Fibroblast of upper back skin (primary cell): ENCODE results near the gene C1RL.
A peak's percentile ranks its signal among the peaks of the same experiment; 100 is the strongest.
"Not testable (repeated sequence)": the region's sequence is repeated elsewhere in the genome, so short reads cannot be mapped to it uniquely, and the experiment has no call there.

Experiments used
- DNase-seq: peaks from one replicate; pipeline ENCODE4 v3.0.0-alpha.2; 2013

Gene C1RL

DNA sequence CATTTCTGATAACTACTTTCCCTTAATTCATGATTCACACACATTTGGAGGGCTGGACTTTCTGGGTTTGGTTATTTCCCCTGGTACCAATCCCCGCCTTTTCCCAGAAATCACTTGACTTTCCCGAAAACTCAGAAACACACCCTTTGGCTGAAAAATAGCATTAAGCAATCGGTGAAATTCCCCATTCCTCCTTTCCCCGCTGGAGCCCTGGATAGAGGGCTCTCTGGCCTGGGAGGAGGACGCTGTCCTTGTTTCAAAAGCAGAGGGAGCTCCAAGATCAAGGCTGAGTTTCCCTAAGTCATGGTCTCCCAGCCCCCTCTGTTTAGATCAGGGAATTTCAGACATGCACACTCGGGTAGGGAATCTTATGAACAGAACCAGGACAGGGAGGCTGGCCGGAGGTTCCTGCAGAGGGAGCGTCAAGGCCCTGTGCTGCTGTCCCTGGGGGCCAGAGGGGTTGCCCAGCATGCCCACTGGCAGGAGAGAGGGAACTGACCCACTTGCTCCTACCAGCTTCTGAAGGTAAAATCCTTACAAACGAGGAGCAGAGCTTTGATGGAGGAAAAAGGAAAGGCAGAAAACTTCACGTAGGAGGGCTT, 48.6 kb downstream of the C1RL start, which contains the start of gene C1S:
C1S (plus strand) TSS at position 366 of the 602 bp plus-strand sequence. CDS start 1,195 bp downstream, outside the sequence.
- DNase-seq, result peak; percentile 97

DNA sequence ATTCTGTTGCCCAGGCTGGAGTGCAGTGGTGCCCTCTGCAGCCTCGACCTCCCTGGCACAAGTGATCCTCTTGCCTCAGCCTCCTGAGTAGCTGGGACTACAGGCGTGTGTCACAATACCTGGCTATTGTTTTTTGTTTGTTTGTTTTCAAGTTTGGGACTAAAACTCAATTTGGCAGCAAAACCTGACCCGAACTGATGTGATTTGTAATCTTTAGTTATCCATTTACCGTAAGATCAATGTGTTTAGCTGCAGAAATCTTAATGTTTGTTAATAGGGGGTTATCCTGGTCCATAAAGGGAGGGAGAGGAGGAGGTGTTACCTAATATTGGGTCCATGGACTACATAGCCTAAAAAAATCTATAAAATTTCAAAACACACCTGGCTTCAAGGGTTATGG, 49.2 kb downstream of the C1RL start:
- DNase-seq, result no peak

GRCh38 chr12:7058850-7059395, 50.1 kb downstream of the C1RL start:
- DNase-seq, result no peak

- no peak for DNase-seq
These were observed 50.7 kb downstream of the C1RL start for GRCh38 chr12:7058163-7058845.

GRCh38 chr12:7055736-7056135, 53.3 kb downstream of the C1RL start:
- DNase-seq, result not testable (repeated sequence)

- DNase-seq, result no peak
These were observed 54.1 kb downstream of the C1RL start for GRCh38 chr12:7054925-7055324.

DNA sequence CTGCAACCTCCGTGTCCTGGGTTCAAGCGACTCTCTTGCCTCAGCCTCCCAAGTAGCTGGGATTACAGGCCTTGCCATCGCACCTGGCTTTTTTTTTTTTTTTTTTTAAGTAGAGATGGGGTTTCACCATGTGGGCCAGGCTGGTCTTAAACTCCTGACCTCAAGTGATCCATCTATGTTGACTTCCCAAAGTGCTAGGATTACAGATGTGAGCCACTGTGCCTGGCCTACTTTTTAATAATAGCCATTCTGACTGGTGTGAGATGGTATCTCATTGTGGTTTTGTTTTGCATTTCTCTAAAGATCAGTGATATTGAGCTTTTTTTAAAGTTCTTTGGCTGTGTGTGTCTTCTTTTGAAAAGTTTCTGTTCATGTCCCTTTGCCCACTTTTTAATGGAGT, 59.0 kb downstream of the C1RL start:
- not testable (repeated sequence) for DNase-seq

GRCh38 chr12:7049445-7049951, 59.5 kb downstream of the C1RL start:
- DNase-seq, result not testable (repeated sequence)

- DNase-seq, result no peak
These were observed 61.7 kb downstream of the C1RL start for GRCh38 chr12:7047306-7047705.

- DNase-seq, result no peak
These were observed 62.5 kb downstream of the C1RL start for GRCh38 chr12:7046383-7047105.

- no peak for DNase-seq
These were observed 63.1 kb downstream of the C1RL start for GRCh38 chr12:7045913-7046312.
